ENCODE data around the gene ADAMTSL2.

Gene ADAMTSL2

DNA sequence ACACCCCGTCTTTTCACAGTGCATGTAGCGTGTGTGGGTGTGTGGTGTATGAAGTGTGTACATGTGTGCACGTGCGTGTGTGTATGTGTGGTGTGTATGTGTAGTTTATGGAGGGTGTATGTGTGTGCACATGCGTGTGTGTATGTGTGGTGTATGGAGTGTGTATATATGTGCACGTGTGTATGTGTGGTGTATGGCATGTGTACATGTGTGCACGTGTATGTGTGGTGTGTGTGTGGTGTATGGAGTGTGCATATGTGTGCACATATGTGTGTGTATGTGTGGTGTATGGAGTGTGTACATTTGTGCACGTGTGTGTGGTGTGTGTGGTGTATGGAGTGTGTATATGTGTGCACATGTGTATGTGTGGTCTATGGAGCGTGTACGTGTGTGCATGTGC, 22.9 kb upstream of the ADAMTSL2 start:
- DNase-seq (ENCODE audit: insufficient read length, low spot score) (no peak), FAIRE-seq (no peak)
- TF ChIP-seq, protein P1, sequence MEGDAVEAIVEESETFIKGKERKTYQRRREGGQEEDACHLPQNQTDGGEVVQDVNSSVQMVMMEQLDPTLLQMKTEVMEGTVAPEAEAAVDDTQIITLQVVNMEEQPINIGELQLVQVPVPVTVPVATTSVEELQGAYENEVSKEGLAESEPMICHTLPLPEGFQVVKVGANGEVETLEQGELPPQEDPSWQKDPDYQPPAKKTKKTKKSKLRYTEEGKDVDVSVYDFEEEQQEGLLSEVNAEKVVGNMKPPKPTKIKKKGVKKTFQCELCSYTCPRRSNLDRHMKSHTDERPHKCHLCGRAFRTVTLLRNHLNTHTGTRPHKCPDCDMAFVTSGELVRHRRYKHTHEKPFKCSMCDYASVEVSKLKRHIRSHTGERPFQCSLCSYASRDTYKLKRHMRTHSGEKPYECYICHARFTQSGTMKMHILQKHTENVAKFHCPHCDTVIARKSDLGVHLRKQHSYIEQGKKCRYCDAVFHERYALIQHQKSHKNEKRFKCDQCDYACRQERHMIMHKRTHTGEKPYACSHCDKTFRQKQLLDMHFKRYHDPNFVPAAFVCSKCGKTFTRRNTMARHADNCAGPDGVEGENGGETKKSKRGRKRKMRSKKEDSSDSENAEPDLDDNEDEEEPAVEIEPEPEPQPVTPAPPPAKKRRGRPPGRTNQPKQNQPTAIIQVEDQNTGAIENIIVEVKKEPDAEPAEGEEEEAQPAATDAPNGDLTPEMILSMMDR (IDR thresholded peaks at IDR 0.05; ENCODE audit: insufficient read depth, missing control alignments) = no peak

DNA sequence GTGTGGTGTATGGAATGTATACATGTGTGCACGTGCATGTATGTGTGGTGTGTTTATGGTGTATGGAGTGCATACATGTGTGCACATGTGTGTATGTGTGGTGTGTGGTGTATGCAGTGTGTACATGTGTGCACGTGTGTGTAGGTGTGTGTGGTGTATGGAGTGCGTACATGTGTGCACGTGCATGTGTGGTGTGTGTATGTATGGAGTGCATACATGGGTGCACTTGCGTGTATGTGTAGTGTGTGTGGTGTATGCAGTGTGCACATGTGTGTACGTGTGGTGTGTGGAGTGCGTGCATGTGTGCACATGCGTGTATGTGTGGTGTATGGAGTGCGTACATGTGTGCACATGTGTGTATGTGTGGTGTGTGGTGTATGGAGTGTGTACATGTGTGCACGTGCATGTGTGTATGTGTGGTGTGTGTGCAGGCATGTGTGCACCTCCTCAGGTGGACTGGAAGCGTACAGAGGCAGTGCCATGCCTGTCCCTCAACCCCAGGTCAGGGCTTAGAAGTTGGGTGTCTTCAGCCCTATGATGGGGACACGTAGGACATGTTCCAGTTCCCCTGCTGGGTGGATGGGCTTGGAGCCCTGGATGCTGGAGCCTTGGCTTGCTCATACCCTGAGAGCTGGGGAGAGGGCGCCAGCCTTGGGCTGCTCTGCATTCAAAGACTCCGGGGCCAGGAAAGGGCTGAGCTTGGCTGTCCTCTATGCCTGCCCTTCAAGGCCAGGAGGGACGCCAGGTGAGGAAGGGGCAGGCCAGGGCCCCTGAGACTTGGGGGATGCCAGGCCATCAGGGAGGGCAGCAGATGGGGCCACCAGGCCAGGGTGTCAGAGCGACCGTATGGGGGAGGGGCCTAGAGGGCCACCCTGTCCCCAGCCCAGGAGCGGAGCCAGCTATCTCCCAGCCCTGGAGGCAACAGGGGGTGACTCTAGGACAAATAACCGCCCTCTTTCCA, 22.0 kb upstream of the ADAMTSL2 start:
- no peak for FAIRE-seq
- TF ChIP-seq, protein P1 (IDR thresholded peaks at IDR 0.05; ENCODE audit: insufficient read depth, missing control alignments) = no peak

DNA sequence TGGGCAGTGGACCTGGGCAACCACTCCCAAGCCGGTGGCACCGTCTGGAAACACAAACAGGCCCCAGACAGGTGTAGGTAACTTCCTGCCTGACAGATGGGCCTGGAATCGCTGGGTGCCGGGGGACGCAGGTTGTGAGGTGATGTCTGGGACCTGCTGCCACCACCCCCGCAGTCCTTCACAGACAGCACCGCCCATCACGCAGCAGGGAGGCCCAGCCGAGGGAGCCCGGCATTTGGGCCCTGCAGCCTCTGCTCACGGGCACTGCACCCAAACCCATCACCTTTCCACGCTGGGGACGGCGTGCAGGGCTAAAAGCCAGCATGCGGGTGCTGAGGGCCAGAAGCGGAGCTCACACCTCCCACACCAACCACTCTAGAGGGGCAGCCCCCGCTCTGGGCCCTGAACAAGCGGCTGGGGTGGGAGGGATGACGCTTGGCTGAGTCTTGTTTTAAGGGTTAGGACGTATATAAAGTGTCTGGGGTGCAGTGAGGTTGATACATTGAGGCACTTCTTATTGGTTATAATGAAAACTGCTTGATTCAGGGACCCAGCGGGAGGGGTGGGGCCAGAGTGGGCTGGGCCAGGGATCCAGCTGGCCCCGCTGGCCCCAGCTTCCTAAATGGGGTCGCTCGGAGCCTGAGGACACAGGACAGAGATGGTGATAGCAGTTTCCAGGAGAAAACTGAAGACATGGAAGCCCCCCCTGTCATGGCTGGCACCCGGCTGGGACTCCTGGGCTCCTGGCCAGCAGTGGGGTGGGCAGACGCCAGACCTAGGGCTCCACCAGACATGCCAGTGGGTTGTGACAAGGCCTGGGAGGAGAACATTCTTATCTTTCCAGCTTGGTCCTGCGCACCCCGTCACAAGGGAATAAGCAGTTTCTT, 21.0 kb upstream of the ADAMTSL2 start:
- FAIRE-seq (no peak), DNase-seq (ENCODE audit: insufficient read length, low spot score) (no peak)
- TF ChIP-seq, protein P1 (IDR thresholded peaks at IDR 0.05; ENCODE audit: insufficient read depth, missing control alignments) = no peak

More for the DNA sequence above, 22.0 kb upstream of the ADAMTSL2 start:
- no peak for DNase-seq (ENCODE audit: insufficient read length, low spot score)

DNA sequence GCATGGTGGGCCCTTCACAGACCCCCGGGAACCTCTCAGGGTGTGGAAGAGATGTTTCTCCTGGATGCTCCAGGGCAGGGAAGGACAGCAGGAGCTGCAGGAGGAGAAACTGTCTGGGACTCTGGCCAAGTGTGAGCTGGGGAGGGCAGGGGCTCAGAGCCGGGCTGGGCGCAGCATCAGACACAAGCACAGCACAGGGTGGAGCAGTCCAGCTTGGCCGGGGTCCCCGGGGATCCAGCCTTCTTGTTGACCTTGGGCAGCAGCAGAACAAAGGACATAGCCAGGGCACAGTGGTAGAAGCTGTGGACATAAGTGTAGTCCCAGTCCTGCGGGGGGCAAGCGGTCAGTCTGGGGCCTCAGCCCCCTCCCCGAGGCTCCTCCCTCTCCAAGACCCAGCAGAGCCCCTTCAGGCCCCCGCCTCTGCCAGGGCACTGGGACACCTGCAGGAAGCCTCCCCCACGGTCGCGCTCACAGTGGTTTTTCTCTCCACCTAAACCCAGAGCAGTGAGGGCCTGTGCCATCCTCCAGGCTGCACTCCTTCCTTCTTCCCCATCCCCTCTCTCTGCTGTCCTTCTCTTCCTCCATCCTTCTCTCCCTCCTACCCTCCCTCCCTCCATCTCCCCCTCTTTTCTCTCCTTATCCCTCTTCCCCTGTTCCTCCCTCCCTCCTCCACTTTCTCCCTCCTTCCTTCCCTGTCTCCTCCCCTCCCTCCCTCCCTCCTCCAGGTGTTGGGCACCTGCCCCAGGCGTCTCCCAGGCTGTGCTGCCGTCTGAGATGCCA, 19.9 kb upstream of the ADAMTSL2 start:
- TF ChIP-seq, protein P1 (IDR thresholded peaks at IDR 0.05; ENCODE audit: insufficient read depth, missing control alignments) = no peak

DNA sequence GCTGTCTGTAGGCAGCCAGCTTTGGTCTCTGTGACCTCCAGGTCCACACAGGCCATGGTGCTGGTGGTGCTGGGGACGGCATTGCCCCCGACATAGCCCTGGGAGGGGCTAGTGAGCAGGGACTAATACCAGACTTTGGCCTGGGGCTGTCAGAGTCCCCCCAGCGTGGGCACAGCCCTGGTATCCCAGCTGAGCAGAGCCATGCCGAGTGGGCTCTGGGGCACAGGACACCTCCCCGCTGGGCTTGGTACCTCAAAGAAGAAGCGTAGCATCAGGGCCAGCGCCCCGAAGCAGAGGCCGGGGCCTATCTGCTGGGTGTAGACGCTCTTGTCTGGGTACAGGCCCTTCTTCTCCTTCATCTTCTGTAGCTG, 19.3 kb upstream of the ADAMTSL2 start:
- TF ChIP-seq, protein P1 (IDR thresholded peaks at IDR 0.05; ENCODE audit: insufficient read depth, missing control alignments) = no peak
- FAIRE-seq = no peak
- no peak for DNase-seq (ENCODE audit: insufficient read length, low spot score)

More for the DNA sequence above, 19.9 kb upstream of the ADAMTSL2 start:
- DNase-seq (ENCODE audit: insufficient read length, low spot score) (no peak), FAIRE-seq (no peak)

DNA sequence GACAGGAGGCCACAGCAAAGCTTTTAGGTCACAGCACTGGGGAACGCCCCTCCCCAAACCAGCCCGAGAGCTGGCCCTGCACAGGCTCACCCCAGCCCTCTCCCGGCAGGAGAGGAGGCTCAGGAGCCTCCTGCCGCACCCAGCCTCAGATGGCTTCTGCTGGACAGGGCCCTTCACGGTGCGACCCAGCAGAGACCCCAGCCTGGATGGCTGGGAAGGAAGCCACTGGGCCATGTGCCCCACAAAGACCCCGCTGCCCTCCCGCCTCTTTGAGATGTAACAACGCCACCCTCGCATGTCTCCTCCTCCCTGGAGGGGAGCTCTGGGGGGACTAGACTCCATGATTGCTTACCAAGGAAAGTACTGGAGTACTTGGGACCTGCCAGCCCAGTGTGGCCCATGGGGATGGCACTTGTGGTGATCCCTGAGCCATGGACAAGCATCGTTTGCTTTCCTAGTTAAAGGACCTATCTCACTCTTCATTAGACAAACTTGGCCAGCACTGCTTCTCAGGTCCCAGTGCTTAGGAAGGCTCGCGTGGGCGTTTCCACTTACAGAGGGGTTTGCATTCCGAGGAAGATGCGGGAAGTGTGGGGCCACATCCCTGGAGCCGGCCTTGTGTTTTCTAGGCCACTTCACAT, 18.8 kb upstream of the ADAMTSL2 start:
- DNase-seq (ENCODE audit: insufficient read length, low spot score) = no peak
- TF ChIP-seq, protein P1 (IDR thresholded peaks at IDR 0.05; ENCODE audit: insufficient read depth, missing control alignments) = no peak
- FAIRE-seq = no peak
